K562 (cell line): ENCODE measurements around the gene IL20RB. TPM values are rescaled to one million over a fixed set of nuclear protein-coding genes. Genes with fewer than 3 reads are reported as not detected.

ENCODE experiments used
- ATAC-seq: fragments of 200-7000 bp; cut with Tn5 transposase; 3 replicates; pipeline ENCODE4 v1.9.1; 2020; ENCODE audit warnings: moderate library complexity
- BruUV-seq: library from RNA; stranded (reverse); fragments of 400-500 nt; replicated peaks from 2 replicates; lab custom pipeline; 2021; lab: Mats Ljungman, UMichigan
- CTCF ChIA-PET: fragments of 300-600 bp; formaldehyde crosslinking; extraction: SDS; loops from one replicate; lab custom pipeline; 2021; ENCODE audit warnings: low intra/inter-chr PET ratio; lab: Yijun Ruan, JAX
- POLR2A ChIA-PET: fragments of 300-600, 350-650 bp; sonication (Branson Sonifier 250); formaldehyde crosslinking; extraction: SDS; loops from one replicate; lab custom pipeline; 2021; ENCODE audit warnings: antibody characterized with exemption, inconsistent platforms; lab: Yijun Ruan, JAX
- DNase-seq, 4 experiments: peaks; one replicate each; pipeline versions ENCODE4 v3.0.0 to v3.0.0-alpha.2; 2011 to 2018; ENCODE audit warnings: low spot score in 3 of 4, mixed read lengths in 3 of 4; ENCODE audit errors: extremely low read depth in 1 of 4
- FAIRE-seq: peaks from 2 replicates; lab custom pipeline; 2011; peaks lifted over from hg19 to GRCh38; lab: Jason Lieb, UNC
- H2AFZ ChIP-seq: 2 replicates; pipeline ENCODE4 v1.6.0; 2011; ENCODE audit warnings: low read depth, low read length, control low read depth, inconsistent platforms
- H3K27ac ChIP-seq: fragments of 200-600 bp; 3 replicates; pipeline ENCODE4 v1.8.0; 2011; ENCODE audit warnings: low read depth, mild to moderate bottlenecking, control low read depth, inconsistent platforms, low read length, moderate library complexity, mixed read lengths; ENCODE audit errors: extremely low read depth
- H3K27me3 ChIP-seq, 2 experiments: fragments of 300-600 bp in 1 of 2; 2 replicates in 1 of 2; 3 replicates in 1 of 2; pipeline versions ENCODE4 v1.6.0 to v1.8.0; 2011; ENCODE audit warnings: inconsistent platforms in 2 of 2, low read length in 2 of 2, mild to moderate bottlenecking in 1 of 2, mixed read lengths in 1 of 2, moderate library complexity in 1 of 2; ENCODE audit not compliant: control insufficient read depth in 2 of 2, insufficient read depth in 2 of 2
- H3K36me3 ChIP-seq: fragments of 300-600 bp; 3 replicates; pipeline ENCODE4 v1.8.0; 2011; ENCODE audit warnings: mild to moderate bottlenecking, low read length, inconsistent platforms; ENCODE audit not compliant: control insufficient read depth, insufficient read depth
- H3K4me1 ChIP-seq, 2 experiments: fragments of 200-600 bp in 1 of 2; replicated peaks in 1 of 2; 2 replicates in 1 of 2; 3 replicates in 1 of 2; pipeline versions ENCODE4 v1.5.1 to v1.8.0; 2011; ENCODE audit warnings: inconsistent platforms in 2 of 2, low read length in 2 of 2, mild to moderate bottlenecking in 1 of 2, mixed read lengths in 1 of 2, moderate library complexity in 1 of 2; ENCODE audit not compliant: control insufficient read depth in 2 of 2, insufficient read depth in 2 of 2
- H3K4me2 ChIP-seq: 2 replicates; pipeline ENCODE4 v1.6.1; 2011; ENCODE audit warnings: low read length, control low read depth, inconsistent platforms, mixed read lengths; ENCODE audit not compliant: insufficient read depth
- H3K4me3 ChIP-seq: fragments of 200-600 bp; sonication (generic), shearing (Covaris generic); 2 replicates; pipeline ENCODE4 v1.5.1; 2016; ENCODE audit warnings: control low read depth, inconsistent platforms
- H3K79me2 ChIP-seq: fragments of 200-600 bp; 3 replicates; pipeline ENCODE4 v1.8.0; 2011; ENCODE audit warnings: low read length, inconsistent platforms; ENCODE audit not compliant: control insufficient read depth, insufficient read depth
- H3K9ac ChIP-seq, 2 experiments: 2 replicates each; pipeline versions ENCODE4 v1.6.0 to v1.6.1; 2011; ENCODE audit warnings: low read depth in 2 of 2, low read length in 2 of 2, control low read depth in 1 of 2, inconsistent platforms in 1 of 2, mild to moderate bottlenecking in 1 of 2, mixed read lengths in 1 of 2; ENCODE audit not compliant: insufficient read depth in 1 of 2
- H3K9me1 ChIP-seq: one replicate; pipeline ENCODE4 v1.6.0; 2011; ENCODE audit warnings: inconsistent platforms, mild to moderate bottlenecking, low read length, moderate library complexity; ENCODE audit not compliant: control insufficient read depth, insufficient read depth
- H3K9me3 ChIP-seq: replicated peaks from 2 replicates; pipeline ENCODE4 v1.5.1; 2011; ENCODE audit warnings: low read depth, low read length, inconsistent platforms; ENCODE audit not compliant: control insufficient read depth, insufficient read depth
- H4K20me1 ChIP-seq: replicated peaks from 2 replicates; pipeline ENCODE4 v1.6.1; 2011; ENCODE audit warnings: low read length, inconsistent platforms, mixed read lengths; ENCODE audit not compliant: control insufficient read depth, insufficient read depth
- SMAD3 ChIP-seq: fragments of 450-650 bp; formaldehyde crosslinking; conservative IDR thresholded peaks from 2 replicates; pipeline ENCODE4 v1.4.0; 2020; ENCODE audit warnings: mild to moderate bottlenecking
- in situ Hi-C: fragments of 300-500 bp; cut with MboI; formaldehyde crosslinking; loops from 4 replicates; pipeline ENCODE4 v1.15.0; 2018; ENCODE audit warnings: inconsistent platforms, mixed read lengths
- intact Hi-C: fragments of 100-400 bp; cut with micrococcal nuclease; formaldehyde crosslinking; loops from 2 replicates; pipeline ENCODE4 v1.14.2; 2022
- polyA plus RNA-seq, 8 experiments: library from polyadenylated mRNA; depleted of rRNA in 4 of 8; stranded (reverse) in 5 of 8; unstranded in 3 of 8; fragments of >200 nt; fragmentation: Nextera tagmentation in 2 of 8; fragmentation: Illumina TruSeq in 1 of 8; extraction: Ambion mirVana in 2 of 8; extraction: Trizol in 1 of 8; gene quantifications; 2 replicates each; pipeline versions ENCODE4 v1.2.1 to v1.2.3, GENCODE V29; 2011 to 2014; ENCODE audit warnings: inconsistent platforms in 1 of 8, missing spikeins in 1 of 8
- total RNA-seq, 7 experiments: library from RNA; depleted of rRNA in 6 of 7; stranded (reverse); fragments of >200 nt in 6 of 7; fragmentation: Illumina TruSeq in 2 of 7; extraction: Trizol in 2 of 7; gene quantifications; 2 replicates each; pipeline versions ENCODE4 v1.2.1 to v1.2.3, GENCODE V29; 2011 to 2021; ENCODE audit warnings: low replicate concordance in 1 of 7
- TF ChIP-seq, protein P1 (sequence below): fragments of 250-450 bp; sonication (Bioruptor Pico); IDR thresholded peaks from 2 replicates; pipeline ENCODE4 v1.4.0; 2020; ENCODE audit warnings: mild to moderate bottlenecking, moderate library complexity
- TF ChIP-seq, protein P2 (sequence below): sonication (generic); IDR thresholded peaks from 2 replicates; pipeline ENCODE4 v1.6.1; 2016

Gene IL20RB
- total and polyA plus RNA-seq, 9 of the 15 experiments (the other 6 are each of a cell fraction or from before 2014, with no cell fraction given) = 0.77 to 9.9 (median 6.1) TPM

DNA sequence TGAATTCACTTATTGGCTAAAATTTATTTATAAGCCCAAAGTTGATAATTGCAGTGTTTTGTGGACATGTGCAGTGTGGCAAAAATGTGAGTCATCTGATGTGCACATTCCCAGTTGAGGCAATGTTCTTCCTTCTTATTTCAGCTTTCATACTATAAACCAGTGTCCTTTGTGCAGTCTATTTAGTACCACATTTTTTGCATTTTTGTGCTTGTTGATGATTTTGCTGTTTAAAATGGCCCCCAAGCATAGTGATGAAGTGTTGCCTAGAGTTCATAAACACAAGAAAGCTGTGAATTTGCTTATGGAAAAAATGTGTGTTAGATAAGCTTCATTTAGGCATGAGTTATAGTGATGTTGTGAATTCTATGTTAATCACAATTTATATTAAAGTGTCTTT, 19.4 kb upstream of the IL20RB start:
- CTCF ChIA-PET = no interaction called here

More for the DNA sequence above, 19.4 kb upstream of the IL20RB start:
- FAIRE-seq = no peak
- TF ChIP-seq, protein P1, sequence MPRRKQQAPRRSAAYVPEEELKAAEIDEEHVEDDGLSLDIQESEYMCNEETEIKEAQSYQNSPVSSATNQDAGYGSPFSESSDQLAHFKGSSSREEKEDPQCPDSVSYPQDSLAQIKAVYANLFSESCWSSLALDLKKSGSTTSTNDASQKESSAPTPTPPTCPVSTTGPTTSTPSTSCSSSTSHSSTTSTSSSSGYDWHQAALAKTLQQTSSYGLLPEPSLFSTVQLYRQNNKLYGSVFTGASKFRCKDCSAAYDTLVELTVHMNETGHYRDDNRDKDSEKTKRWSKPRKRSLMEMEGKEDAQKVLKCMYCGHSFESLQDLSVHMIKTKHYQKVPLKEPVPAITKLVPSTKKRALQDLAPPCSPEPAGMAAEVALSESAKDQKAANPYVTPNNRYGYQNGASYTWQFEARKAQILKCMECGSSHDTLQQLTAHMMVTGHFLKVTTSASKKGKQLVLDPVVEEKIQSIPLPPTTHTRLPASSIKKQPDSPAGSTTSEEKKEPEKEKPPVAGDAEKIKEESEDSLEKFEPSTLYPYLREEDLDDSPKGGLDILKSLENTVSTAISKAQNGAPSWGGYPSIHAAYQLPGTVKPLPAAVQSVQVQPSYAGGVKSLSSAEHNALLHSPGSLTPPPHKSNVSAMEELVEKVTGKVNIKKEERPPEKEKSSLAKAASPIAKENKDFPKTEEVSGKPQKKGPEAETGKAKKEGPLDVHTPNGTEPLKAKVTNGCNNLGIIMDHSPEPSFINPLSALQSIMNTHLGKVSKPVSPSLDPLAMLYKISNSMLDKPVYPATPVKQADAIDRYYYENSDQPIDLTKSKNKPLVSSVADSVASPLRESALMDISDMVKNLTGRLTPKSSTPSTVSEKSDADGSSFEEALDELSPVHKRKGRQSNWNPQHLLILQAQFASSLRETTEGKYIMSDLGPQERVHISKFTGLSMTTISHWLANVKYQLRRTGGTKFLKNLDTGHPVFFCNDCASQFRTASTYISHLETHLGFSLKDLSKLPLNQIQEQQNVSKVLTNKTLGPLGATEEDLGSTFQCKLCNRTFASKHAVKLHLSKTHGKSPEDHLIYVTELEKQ (CRISPR knock-in tag) = no peak
- TF ChIP-seq, protein P2, sequence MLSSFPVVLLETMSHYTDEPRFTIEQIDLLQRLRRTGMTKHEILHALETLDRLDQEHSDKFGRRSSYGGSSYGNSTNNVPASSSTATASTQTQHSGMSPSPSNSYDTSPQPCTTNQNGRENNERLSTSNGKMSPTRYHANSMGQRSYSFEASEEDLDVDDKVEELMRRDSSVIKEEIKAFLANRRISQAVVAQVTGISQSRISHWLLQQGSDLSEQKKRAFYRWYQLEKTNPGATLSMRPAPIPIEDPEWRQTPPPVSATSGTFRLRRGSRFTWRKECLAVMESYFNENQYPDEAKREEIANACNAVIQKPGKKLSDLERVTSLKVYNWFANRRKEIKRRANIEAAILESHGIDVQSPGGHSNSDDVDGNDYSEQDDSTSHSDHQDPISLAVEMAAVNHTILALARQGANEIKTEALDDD = no peak
- no peak for TF ChIP-seq SMAD3 (CRISPR knock-in tag)
- TF ChIP-seq, all 486 proteins: peak for 0
- Histone ChIP-seq H3K9me3 (no peaks in the 10 kb centered on the region), H3K4me1 (peaks cover 0 to 2% of the 10 kb centered on the region in 2 experiments; a peak in 1 of 5 replicates), H3K79me2 (peaks cover 45% of the 10 kb centered on the region), H3K4me3 (no peak overlapping the region), H3K4me2 (no peak overlapping the region), H3K27me3 (no peaks in the 10 kb centered on the region), H3K27ac (no peak overlapping the region), H2AFZ (no peak overlapping the region), H4K20me1 (no peaks in the 10 kb centered on the region), H3K9ac (no peak overlapping the region), H3K36me3 (peaks cover 2% of the 10 kb centered on the region; the same call in 2 of the 3 replicates), H3K9me1 (no peaks in the 10 kb centered on the region)
- ATAC-seq (no peak), DNase-seq (no peak)
- no TSS peak for BruUV-seq
- intact Hi-C loops = no loop called here
- POLR2A ChIA-PET = interaction anchor here (1.9 kb wide), 1 partner anchor 13 kb away, joined by 4 read pairs; no protein-coding TSS in a partner anchor
- in situ Hi-C loops = no loop called here
